HG03095 (cell line): ENCODE measurements around the gene CYP3A7.
"Not testable (repeated sequence)": the region's sequence is repeated elsewhere in the genome, so short reads cannot be mapped to it uniquely, and the experiment has no call there.

ENCODE experiments used
- ATAC-seq: cut with Tn5 transposase; IDR thresholded peaks from one replicate; pipeline ENCODE4 v1.9.1; 2021; ENCODE audit warnings: moderate library complexity; ENCODE audit not compliant: unreplicated experiment

The CYP3A7 gene

DNA sequence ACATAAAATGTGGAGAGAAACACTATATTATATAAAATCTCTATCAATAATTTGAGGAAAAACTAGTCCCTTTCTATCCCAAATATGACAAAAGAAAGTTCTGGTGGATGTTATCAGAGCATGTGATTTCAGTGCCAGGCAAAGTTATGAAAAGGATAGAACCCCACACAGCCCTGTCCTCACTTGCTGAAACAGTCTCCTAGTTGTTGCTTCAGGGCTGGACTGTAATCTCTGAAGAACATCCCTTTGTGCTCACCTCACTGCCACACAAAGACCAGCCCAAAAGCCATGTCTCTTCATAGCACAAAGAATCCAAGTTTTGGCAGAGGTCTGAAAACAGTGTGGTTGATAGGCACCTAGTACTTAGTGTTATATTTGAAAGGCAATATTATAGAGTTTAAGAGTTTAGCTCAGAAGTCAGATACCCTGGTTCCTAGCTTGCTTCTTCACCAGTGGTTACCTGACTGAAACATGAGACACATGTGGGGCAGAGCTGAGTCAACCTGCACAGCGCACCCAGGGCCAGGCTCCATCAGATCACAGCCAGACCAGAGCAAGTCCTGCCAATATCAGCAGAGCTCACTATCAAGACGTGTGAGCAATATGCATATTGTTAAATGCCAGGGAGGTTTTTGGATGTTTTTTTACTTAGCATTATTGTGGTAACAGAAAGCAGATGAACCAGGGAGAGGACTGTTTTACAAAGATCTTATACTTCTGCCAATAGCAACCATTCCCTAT lies 25.0 kb downstream of the CYP3A7 start:
- ATAC-seq: no peak

GRCh38 chr7:99709260-99709659 lies 25.7 kb downstream of the CYP3A7 start:
- no peak for ATAC-seq

DNA sequence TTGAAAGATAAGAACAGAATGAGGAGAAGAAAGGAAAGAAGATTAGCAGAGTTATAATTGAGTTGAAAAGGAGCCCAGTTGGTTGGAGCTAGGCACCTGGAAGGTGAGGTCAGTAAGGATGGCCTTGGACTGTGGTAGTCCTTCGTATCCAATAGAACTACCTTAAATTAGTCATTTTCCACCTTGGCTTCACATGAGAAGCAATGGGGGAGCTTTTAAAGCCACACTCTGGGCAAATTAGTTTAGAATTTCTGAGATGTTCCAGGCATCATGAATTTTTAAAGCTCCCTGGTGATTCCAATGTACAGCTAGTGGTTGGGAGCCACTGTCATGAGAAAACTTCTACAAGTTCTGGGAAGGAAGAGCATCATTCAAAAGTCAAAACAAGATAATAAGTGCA lies 27.9 kb downstream of the CYP3A7 start:
- ATAC-seq: no peak

DNA sequence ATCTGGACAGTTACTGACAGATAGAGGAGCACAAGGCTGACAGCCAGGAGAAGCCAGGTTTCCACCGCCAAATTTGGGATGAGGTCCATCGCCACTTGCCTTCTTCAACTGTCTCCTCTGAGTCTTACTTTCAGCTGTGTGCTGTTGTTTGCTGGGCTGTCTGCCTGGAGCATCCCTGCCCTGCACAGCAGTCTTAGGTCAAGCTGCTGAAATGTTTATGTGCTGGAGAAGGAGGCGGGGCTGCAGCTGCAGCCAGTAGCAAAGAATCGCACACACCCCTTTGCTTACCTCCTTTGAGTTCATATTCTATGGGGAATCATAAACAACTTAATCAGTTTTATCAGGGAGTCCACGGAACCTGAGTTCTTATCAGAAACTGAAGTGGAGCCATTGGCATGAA lies 35.0 kb downstream of the CYP3A7 start:
- ATAC-seq: no peak

DNA sequence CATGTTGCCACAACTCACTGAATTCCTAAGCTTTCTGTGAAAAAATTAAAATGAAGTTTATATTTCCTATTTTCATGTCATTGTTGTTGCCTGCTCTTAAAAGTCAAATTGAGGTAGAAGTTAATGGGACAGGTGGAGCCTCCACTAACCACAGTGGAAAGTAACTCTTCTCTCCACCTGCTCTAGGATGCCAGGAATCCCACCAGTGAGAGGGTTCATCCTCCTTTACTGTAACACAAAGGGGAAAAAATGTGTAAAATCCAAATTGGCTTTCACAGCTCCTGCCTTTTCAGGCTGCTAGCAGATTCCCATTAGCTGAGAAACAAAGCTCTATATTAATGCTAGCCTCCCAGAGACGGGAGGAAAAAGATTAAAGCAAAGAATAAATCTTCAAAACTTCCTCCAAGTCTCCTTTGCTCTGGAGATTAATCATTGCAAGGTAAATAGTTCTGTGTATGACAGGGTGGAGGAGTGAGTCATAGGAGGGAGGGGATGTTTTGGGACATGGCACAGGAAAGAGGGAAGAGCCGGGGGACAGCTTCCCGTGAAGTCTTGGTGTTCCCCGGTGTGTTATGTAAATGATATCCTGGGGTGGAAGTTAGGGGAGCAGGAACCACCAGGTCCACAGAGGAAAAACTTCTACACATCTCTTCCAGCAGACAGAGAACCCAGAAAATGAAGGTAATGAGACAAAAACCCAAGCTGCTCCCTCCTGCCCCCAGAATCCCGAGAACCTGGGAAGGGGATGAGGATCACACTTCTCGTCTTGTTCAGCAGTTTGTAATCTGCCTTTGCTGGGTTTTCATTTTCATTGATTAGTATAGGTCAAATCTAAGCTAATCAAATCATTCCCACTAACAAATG lies 35.9 kb downstream of the CYP3A7 start:
- not testable (repeated sequence) for ATAC-seq

DNA sequence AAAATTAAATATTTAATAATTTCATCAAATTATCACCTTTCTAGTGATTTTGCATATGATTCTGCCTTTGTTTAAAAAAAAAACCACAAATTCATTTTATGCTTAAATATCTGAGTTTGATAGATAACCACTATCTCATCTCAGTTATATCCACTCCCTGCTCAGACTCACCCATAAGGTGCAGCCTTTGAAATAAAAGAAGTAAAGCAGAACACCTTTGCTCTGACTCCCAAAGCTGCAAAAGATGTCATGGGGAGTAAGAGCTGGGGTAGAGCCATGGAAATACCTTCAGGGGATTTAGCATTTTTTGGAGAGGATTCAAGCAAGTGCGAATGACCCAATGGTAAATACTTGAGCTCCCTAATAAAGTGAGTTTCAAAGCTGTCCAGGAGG lies 40.1 kb downstream of the CYP3A7 start:
- ATAC-seq: no peak

- no peak for ATAC-seq
Observed at GRCh38 chr7:99694201-99694911, 40.6 kb downstream of the CYP3A7 start.

- no peak for ATAC-seq
Observed at GRCh38 chr7:99693427-99694200, 41.4 kb downstream of the CYP3A7 start.

DNA sequence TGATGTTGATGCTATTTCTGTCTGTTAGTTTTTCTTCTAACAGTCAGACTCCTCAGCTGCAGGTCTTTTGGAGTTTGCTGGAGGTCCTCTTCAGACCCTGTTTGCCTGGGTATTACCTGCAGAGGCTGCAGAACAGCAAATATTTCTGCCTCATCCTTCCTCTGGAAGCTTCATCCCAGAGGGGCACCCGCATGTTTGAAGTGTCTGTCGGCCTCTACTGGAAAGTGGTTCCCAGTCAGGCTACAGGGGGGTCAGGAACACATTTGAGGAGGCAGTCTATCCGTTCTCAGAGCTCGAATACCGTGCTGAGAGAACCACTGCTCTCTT lies 41.9 kb downstream of the CYP3A7 start:
- ATAC-seq: no peak

DNA sequence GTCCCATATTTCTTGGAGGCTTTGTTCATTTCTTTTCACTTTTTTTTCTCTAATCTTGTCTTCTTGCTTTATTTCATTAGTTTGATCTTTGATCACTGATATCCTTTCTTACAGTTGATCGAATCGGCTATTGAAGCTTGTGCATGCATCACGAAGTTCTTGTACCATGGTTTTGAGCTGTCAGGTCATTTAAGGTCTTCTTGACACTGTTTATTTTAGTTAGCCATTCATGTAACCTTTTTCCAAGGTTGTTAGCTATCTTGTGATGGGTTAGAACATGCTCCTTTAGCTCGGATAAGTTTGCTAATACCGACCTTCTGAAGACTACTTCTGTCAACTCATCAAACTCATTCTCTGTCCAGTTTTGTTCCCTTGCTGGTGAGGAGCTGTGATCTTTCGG lies 42.4 kb downstream of the CYP3A7 start:
- ATAC-seq: not testable (repeated sequence)

DNA sequence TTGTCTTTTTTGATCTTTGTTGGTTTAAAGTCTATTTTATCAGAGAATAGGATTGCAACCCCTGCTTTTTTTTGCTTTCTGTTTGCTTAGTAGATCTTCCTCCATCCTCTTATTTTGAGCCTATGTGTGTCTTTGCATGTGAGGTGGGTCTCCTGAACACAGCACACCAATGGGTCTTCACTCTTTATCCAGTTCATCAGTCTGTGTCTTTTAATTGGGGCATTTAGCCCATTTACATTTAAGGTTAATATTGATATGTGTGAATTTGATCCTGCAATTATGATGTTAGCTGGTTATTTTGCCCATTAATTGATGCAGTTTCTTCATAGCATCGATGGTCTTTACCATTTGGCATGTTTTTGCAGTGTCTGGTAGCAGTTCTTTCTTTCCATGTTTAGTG lies 43.3 kb downstream of the CYP3A7 start:
- ATAC-seq: not testable (repeated sequence)

DNA sequence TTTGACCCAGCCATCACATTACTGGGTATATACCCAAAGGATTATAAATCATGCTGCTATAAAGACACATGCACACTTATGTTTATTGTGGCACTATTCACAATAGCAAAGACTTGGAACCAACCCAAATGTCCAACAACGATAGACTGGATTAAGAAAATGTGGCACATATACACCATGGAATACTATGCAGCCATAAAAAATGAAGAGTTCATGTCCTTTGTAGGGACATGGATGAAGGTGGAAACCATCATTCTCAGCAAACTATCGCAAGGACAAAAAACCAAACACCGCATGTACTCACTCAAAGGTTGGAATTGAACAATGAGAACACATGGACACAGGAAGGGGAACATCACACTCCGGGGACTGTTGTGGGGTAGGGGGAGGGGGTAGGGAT lies 44.1 kb downstream of the CYP3A7 start:
- not testable (repeated sequence) for ATAC-seq

- ATAC-seq: not testable (repeated sequence)
Observed at GRCh38 chr7:99685871-99686608, 49.0 kb downstream of the CYP3A7 start.

- ATAC-seq: no peak
Observed at GRCh38 chr7:99685129-99685758, 49.8 kb downstream of the CYP3A7 start.

DNA sequence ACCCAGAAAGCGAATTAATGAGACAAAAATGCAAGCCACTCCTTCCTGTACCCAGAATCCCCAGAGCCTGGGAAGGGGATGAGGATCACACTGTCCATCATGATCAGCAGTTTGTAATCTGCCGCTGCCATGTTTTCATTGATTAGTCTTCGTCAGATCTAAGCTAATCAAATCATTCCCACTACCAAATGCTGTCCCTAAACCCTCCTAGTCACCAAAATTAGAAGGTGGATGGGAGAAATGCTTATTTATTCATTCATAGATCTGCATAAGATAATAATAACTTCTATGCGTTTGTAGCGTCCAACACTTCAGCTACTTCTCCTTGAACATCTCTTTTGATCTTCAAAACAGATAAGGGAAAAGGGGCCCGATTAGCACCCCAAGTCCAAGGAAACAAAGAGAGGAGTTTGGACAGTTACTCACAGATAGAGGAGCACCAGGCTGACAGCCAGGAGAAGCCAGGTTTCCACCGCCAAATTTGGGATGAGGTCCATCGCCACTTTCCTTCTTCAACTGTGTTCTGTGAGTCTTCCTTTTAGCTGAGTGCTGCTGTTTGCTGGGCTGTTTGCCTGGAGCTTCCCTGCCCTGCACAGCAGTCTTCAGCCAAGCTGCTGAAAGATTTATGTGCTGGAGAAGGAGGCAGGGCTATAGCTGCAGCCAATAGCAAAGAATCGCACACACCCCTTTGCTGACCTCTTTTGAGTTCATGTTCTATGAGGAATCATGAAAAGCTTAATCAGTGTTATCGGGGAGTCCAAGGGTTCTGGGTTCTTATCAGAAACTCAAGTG lies 55.4 kb downstream of the CYP3A7 start, which contains the start of gene CYP3A5:
Gene CYP3A5 (minus strand): TSS at position 597 of the 792 bp plus-strand sequence. CDS start 100 bp downstream, at position 497.
- ATAC-seq: no peak

DNA sequence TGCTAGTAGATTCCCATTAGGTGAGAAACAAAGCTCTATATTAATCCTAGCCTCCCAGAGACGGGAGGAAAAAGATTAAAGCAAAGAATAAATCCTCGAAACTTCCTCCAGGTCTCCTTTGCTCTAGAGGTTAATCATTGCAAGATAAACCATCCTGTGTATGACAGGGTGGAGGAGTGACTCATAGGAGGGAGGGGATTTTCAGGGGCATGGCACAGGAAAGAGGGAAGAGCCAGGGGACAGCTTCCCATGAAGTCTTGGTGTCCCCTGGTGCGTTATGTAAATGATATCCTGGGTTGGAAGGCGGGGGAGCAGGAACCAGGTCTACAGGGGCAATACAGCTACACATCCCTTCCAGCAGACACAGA lies 56.0 kb downstream of the CYP3A7 start:
- ATAC-seq: no peak

- ATAC-seq: no peak
Observed at GRCh38 chr7:99677648-99678045, 57.3 kb downstream of the CYP3A7 start.

GRCh38 chr7:99677013-99677647 lies 57.9 kb downstream of the CYP3A7 start:
- ATAC-seq: no peak
